ENCODE data around the gene PAPPA.

Gene PAPPA

GRCh38 chr9:116152941-116153764, 438 bp upstream of the PAPPA start:
- no peak for DNase-seq (ENCODE audit: low spot score)

GRCh38 chr9:116154334-116154975, 864 bp downstream of the PAPPA start:
- DNase-seq (ENCODE audit: low spot score): no peak

GRCh38 chr9:116154976-116155697, 1.5 kb downstream of the PAPPA start:
- no peak for DNase-seq (ENCODE audit: low spot score)

GRCh38 chr9:116155698-116156039, 2.1 kb downstream of the PAPPA start:
- no peak for DNase-seq (ENCODE audit: low spot score)

GRCh38 chr9:116156621-116157314, 3.2 kb downstream of the PAPPA start:
- peak; percentile 67 for DNase-seq (ENCODE audit: low spot score)

- no peak for DNase-seq (ENCODE audit: low spot score)
Measured at GRCh38 chr9:116157436-116158138, 4.0 kb downstream of the PAPPA start.

GRCh38 chr9:116160676-116161571, 7.3 kb downstream of the PAPPA start:
- DNase-seq (ENCODE audit: low spot score): no peak

- no peak for DNase-seq (ENCODE audit: low spot score)
Measured at GRCh38 chr9:116162241-116162781, 8.7 kb downstream of the PAPPA start.

GRCh38 chr9:116163293-116164055, 9.9 kb downstream of the PAPPA start:
- no peak for DNase-seq (ENCODE audit: low spot score)

GRCh38 chr9:116165912-116166311, 12.3 kb downstream of the PAPPA start:
- no peak for DNase-seq (ENCODE audit: low spot score)

GRCh38 chr9:116166713-116167112, 13.1 kb downstream of the PAPPA start:
- no peak for DNase-seq (ENCODE audit: low spot score)

GRCh38 chr9:116168231-116168630, 14.6 kb downstream of the PAPPA start:
- no peak for DNase-seq (ENCODE audit: low spot score)

GRCh38 chr9:116172216-116172615, 18.6 kb downstream of the PAPPA start:
- DNase-seq (ENCODE audit: low spot score): no peak

GRCh38 chr9:116174347-116174746, 20.8 kb downstream of the PAPPA start:
- no peak for DNase-seq (ENCODE audit: low spot score)

GRCh38 chr9:116175614-116176013, 22.0 kb downstream of the PAPPA start:
- no peak for DNase-seq (ENCODE audit: low spot score)

GRCh38 chr9:116178481-116179211, 25.1 kb downstream of the PAPPA start:
- no peak for DNase-seq (ENCODE audit: low spot score)

- DNase-seq (ENCODE audit: low spot score): no peak
Measured at GRCh38 chr9:116179568-116179967, 26.0 kb downstream of the PAPPA start.

GRCh38 chr9:116181853-116182610, 28.4 kb downstream of the PAPPA start:
- peak; percentile 45 for DNase-seq (ENCODE audit: low spot score)

Data from AG08396 (cell line).